ENCODE data around the gene SOX6.
A peak's percentile ranks its signal among the peaks of the same experiment; 100 is the strongest.
"Not testable (repeated sequence)": the region's sequence is repeated elsewhere in the genome, so short reads cannot be mapped to it uniquely, and the experiment has no call there.

Gene SOX6

DNA sequence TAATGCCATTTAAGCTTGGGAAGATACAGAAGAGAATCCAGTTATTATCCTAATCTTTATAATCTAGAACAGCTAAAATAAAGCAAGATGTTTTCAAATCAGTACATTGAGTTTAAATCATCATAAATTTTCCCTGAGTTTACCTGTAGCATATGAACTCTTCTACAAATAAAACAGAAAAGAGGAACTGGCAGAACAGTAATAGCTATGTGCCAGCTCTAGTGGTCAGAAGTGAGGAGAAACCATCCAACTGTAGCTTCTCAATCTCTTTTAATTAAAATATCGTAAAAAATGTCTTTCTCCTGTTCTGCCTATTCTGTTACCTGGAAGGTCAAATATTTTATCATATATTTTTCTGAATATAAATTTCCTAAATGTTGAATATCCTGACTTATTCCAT is 266.9 kb downstream of the SOX6 start:
- no peak for DNase-seq

DNA sequence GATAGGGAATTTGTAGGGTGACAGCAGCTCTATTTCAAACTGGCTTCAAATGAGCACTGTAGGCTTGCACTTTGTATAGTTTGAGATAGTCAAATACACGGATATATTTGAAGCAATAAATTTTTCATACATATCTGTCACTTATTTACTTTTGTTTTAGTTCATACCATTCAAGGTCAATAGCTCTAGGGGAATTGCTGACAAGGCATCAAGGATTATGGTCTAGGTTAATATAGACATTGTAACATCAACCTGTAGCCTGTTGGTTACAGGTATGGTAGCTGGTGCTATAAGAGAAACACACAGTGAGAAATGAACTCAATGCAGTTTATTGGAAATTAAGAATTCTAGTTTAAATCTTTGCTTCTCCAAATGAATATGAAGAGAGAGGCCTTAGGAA is 267.6 kb downstream of the SOX6 start:
- DNase-seq = no peak

DNA sequence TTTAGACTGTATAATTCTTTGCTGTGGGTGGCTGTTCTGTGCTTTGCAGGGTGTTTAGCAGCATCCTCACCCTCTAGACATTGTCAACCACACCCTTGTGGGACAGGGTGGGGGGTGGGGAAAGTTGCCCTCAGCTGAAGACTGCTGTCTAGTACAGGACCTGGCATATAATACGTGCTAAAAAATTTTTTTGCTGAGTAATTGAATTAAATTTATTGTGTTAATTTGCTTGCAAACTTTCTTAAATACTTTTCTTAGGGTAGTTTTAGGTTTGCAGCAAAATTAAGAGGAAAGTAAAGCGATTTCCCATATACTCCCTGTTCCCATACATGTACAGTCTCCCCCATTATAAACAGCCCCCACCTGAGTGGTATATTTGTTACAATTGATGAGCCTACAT is 268.5 kb downstream of the SOX6 start:
- no peak for DNase-seq

DNA sequence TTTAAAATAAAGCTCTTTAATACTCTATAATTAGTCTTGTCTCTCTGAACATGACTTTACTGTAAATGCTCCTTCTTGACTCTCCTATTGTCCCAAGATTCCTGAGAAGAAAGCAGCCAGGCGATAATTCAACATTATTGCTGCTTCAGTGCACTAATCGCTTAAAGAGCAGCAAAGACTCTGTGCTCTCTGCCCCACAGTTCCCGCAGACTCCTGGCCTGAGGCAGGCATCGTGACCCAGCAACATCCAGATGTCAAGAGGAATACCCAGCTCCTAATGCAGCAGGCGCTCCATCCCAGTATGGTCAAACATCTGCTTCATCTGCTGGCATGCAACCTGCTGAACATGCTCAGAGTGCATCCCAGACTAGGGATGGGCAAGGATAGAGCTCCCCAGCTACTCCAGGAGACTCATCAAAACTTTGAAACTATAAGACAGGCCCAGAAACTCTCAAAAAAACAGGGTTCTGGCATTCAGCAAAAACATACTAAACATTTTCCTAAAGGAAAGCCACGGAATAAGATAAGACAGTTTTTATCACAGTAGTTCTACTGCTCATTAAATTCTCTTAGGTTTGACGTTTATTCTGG is 270.0 kb downstream of the SOX6 start:
- DNase-seq = no peak

DNA sequence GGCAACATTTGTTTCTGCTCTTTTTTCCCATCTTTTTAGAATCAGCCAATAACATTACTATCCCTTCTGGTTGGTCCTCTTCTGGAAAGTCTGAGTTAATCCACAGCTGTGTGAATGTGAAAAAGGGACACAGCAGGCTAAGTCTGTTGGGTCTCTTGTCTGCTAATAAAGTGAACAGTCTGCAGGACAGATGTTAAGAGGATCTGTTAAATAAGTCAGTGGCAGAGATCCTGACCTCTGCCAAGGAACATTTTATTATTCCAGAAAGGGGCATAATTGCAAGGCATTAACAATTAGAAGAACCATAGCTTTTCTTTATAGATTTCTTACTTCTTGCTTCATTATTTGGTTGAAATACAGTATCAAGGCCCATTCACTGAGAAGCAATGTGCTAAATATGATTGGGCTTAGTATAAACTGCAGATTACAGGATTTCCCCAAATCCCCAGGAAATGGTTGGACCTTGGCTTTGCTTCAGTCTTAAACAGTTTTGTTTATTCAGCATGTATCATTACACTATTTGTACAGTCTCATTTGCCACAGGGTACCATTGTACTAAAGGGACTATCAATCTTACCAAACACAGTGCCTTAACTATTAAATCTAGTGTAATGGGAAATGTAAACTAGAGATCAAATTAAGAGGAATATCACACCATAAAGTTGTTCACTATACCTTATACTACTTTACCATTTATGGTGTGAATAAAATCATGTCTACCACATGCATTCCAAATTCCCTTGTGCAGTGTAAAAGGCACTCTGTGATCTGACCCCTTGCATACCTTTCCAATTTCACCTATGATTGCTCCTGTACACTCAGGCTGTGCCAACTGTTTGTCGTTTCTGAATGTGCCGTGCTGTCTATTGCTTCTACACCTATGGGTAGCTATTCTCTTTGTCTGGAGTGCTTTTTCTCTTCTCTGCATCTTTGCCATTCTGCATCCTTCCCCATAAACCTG is 274.0 kb downstream of the SOX6 start:
- DNase-seq = no peak

DNA sequence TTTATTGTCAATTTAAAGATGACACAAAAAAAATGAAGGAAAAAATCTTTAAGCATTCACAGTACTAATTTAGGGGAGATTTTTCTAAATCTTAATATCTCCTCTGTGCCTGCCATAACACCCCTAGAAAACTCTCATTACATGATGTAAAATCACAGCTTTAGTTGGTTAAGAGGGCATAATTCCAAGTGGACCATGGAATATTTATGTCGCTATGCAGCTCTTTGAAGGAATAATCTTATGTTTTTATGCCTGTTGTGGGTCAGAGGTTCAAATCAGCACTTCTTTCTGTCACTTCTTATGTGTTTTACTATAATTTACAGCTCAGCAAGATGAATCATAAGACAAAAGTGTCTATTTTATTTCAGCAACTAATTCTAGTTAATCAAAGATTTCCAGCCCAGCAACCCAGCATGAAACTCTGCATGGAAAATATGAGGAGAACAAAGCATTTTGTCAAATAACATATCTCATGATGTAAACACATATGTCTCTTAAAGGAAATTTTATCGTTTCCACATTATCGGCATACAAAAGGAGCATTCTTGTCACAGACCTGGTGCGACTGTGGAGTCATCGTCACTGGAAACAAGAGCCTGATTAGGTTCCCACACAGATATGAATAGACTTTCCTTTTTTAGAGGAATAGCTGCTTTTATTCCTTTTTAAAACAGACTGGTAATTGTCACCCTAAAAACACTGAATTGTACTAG is 274.8 kb downstream of the SOX6 start:
- DNase-seq = no peak

DNA sequence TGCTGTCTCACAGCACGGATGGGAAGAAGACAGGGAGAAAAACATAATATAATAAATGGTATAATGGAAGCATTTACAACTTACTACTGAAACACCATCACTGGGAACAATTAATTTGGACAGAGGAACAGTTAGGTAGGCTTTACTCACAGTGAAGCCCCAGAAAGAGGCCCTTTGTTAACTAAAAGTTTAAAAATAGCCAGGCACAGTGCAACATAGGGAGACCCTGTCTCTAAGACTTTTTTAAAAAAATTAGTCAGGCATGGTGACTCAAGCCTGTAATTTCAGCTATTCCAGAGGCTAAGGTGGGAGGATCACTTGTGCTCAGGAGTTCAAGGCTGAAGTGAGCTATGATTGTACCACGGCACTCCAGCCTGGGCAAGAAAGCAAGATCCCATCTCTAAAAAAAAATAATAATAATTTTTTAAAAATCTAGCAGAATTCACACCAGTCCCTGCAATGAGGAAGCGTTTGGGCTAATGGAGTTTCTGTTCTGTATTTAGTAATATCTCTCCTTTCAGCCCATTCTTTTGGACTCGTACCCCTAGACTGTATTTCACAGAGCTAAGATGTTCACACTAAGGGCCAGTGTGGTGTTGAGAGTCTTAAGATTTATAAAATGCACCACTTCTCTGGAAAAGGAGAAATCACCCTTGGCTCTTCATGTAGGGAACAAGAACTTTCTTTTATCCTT is 275.5 kb downstream of the SOX6 start:
- no peak for DNase-seq

DNA sequence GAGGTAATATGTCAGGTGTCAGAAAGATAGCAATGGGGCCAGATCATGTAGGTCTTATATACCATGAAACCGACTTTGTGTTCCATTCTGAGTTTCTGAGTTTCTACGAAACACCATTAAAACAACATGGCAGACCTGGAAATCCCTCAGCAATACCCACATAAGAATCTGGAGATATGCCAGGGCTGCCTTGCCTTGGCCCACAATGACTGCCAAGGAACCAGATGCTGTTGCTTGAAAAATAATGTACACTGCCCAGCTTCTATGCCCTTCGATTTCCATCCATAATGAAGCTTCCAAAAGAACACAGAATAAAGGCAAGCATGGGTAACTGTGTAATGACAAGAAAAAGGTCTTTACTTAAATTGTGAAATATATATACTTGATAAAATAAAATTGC is 277.4 kb downstream of the SOX6 start:
- no peak for DNase-seq

DNA sequence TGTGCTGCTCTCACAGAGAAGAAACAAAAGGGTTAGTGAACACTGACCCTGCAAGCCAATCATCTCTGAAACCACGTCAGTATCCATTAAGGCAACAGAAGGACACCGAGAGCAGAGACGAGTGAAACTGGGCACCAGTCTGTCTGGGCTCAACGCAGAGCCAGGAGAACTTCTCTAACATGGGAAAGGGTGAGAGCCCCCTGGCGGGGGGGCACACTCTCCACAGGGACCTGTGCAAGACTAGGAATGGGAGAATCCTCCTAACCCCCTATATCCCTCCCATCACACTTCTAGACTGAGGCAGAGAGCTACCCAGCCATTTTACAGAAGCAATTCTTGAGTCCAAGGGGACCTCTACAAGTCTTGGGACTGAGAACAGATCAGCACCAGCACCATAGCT is 285.8 kb downstream of the SOX6 start:
- DNase-seq = no peak

DNA sequence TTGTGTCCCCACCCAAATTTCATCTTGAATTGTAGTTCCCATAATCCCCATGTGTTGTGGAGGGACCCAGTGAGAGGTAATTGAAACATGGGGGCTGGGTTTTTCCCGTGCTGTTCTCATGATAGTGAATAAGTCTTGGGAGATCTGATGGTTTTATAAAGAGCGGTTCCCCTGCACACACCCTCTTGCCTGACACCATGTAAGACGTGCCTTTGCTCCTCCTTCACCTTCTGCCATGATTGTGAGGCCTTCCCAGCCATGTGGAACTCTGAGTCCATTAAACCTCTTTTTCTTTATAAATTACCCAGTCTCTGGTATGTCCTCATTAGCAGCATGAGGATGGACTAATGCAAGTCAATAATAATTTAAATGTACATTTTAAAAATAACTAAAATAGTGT is 289.1 kb downstream of the SOX6 start:
- DNase-seq = not testable (repeated sequence)

DNA sequence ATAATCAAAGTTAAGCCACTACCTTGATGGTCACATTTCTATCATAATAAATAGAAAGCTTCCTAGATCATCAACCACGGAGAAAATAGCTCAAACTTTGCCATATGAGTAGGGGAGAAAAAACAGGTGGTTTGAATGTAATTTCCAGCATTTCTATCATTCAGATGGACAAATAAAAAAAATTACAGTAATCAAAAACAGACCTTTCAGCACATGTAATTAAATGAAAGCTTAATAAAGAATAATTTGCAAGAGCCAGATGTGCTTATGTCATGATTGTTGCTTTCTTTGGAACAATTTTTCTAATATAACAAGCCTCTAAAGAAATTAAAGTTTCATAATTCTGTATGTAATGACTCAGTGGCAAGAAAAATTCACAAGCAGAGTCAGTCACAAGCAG is 297.0 kb downstream of the SOX6 start:
- DNase-seq = no peak

DNA sequence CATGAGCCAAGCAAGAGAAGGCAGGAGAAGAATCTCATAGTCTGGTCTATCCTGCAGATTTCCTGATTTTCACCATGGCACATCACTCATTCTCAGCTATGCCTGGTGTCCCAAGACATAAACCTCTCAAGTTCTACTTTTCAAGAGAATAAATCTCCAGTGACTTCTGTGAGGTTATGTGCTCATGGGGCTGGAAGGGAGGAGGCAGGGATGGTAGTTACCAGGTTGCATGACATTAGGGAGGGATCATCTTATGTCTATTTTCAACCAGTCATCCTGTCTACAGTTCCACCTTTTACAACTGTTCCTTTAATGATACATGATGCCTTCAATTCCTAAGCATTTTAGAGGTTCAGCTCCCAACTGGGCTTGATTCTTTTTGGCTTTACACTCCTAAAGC is 297.7 kb downstream of the SOX6 start:
- no peak for DNase-seq

DNA sequence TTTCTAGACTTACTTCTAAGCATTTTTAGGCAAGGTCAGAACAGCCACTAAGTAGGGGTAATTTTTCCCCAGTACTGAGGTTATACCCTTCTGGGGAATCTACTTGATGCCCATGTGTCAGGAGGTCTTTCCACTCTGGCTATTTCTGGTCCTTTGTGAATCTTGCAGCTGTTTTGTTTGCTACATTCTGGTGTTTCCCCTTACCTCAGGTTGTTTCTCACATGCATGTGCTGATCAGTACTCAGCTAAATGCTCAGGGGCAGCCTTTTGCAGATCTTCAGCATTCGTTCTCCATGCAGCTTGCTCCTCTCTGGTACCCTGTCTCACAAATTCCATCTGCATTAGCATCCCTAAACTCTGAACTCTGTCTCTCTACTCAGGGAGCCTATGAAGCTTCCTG is 303.6 kb downstream of the SOX6 start:
- DNase-seq = no peak

DNA sequence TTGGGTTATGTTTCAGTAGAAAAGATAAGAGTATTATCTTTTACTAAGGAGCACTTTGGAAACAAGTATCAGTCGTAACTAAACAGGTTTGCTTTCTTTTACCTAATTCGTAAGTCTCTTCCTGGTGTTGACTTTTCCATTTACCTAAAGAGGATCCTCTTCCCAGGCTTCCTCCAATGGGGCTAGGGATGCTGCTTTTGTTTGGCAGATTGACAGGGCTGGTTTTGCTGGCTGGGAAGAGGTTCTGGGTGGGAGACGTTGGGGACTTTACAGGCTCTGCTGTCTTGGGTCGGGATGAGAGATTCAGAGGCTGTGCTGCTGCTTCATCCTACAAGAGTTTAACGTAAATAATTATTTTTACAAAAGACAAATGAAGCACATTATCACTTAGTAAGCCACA is 306.7 kb downstream of the SOX6 start:
- no peak for DNase-seq

DNA sequence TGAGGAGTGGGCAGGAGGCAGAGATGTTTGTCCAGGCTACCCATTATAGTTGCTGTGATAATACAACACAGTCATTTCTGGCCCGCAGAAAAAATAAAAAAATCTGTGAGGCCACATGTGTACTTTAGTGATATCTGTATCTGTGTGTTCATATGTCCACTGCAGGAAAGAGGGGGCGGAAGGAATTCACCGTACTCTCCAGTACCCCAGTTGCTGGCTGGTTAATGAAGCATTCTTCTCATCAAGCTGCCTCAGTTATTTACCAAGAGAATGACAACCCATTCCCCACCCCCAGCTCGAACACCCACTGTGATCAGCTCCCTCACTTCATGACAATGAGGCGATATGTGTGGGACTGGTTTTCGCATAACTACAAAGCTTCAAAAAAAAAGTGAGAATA is 309.3 kb downstream of the SOX6 start:
- DNase-seq = no peak

DNA sequence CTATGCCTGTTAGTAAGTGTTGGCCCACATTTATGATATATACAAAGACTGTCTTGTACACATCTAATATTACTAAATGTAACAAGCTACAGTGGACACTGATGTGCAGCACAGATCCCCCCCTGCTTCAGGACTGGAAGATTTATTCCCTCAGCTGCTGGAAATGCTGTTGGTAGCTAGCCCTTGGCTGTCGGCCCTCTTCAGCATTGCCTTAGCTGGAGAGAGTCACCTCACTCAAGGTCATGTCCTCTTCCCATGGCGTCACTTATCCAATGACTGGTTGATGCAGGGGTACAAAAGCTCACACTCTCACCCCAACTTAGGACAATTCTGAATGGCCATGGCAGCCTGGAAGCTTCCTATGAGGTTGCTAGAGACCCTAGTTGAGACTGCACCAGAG is 312.7 kb downstream of the SOX6 start:
- DNase-seq = no peak

DNA sequence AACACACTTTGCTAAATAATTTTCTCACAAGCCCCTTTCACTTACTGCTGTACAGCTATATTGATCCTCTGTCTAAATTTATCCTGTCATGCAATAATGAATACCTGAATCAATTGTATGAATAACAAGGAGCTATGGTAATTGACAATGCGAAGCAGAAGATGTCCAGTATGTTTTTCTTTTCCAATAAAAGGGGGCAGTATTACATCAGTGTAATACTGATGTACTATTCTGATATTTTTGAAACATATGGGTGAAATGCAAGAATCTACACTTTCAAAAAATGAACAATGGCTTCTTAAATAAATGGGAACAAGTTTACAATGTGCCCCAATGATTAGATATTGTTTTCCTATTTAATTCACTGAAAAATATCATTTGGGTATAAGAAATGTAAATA is 315.1 kb downstream of the SOX6 start:
- no peak for DNase-seq

DNA sequence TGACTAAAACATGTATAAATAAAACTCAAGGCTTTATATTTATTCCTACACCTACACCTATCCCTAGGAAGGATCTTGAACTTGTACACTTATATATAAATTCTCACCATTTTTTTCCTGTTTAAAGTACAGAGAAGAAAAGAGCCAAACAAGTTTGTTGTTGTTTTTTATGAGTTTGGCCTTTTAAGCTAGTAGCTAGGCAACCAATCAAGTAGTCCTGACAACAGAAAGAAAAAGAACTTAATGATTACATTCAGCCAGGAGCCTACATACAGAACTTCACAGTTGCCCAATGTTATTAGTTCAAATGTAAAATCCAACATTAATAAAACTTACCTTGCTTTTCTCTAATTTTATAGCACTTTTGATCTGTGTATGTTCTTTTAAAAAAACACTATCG is 316.2 kb downstream of the SOX6 start:
- no peak for DNase-seq

DNA sequence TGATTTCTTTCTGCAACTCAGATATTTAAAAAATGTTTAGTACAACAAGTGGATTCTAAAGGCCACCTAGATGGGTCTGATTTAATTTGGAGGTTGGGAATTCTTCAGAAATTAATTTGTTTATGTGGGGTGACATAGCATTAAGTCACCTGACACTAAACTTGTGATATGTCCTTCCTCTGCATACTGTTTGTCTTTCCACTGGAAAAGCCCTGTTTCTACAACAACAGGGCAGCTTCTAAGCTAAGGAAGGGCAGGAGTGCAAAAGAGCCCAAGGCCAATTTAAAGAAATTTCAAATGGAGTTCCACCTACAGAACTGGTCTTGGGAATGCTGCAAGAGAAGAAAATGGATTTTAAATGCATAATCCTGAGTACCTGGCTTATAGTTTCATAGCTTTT is 319.2 kb downstream of the SOX6 start:
- no peak for DNase-seq

DNA sequence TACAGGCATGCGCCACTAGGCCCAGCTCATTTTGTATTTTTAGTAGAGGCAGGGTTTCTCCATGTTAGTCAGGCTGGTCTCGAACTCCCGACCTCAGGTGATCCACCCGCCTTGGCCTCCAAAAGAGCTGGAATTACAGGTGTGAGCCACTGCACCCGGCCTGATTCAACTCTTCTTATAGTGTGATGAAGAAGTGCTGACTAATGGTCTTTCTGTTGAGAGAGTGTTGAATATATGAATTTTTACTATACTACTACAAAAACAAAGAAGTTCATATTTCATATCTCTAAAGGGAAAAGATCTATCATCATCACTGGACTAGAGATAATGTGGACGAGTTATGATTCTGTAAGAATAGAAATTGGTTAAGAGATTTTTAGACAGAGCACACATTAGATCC is 320.1 kb downstream of the SOX6 start:
- DNase-seq = no peak

DNA sequence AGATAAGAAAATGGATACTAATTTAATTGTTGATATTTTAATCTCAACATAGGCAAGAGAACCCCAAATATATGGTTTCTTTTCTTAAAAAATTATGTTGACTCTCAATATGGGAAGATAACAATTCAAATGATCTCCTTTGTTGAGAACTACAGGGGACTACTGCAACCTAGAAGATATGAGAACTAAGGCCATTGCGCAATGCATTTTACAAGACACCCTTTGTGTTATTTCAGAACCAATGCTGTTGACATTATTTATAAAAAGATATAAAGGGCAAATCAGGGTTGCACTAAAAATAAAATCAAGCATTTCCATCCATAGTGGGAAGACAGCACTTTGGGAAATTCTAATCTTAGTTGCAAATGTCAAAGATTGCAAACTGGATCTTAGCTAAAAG is 322.3 kb downstream of the SOX6 start:
- DNase-seq = peak in 1 of 2 donors; percentile 2

DNA sequence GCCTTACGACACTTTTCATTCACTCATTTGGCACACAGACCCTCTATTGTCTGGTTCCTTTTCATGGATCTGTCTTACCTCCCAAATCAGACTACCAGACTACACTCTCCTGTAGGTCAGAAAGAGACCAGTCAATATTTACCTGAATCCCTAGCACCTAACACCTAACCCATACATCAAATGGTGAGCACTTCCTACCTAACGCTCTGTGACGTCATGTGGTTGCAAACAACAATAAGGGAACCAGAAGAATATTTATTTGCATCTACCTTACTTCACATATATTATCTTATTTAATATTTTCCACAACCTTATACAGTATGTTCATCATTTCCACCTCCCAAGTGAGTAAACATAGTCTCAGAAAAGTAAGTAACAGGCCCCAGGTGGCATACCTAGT is 323.4 kb downstream of the SOX6 start:
- no peak for DNase-seq

DNA sequence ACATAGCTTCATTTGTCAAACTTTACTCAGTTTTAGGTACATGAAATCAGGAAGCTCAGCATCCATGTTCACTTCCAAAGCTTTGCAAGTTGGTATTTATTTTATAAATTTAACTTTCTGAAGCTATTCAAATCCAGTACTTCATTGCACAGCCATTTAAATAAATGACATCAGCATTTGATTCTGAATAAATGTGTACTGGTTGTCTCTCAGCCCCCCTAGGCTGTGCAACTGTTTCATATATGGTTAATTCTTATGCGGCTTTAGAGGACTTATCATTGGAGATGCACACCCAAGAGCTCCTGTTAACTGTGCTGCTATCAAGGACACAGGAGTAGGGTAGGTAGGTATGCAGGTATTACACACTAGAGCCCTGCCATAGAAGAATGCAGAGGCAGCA is 325.1 kb downstream of the SOX6 start:
- no peak for DNase-seq
